ENCODE results near the gene PSG1.
"Not testable (repeated sequence)": the region's sequence is repeated elsewhere in the genome, so short reads cannot be mapped to it uniquely, and the experiment has no call there.

Gene PSG1

DNA sequence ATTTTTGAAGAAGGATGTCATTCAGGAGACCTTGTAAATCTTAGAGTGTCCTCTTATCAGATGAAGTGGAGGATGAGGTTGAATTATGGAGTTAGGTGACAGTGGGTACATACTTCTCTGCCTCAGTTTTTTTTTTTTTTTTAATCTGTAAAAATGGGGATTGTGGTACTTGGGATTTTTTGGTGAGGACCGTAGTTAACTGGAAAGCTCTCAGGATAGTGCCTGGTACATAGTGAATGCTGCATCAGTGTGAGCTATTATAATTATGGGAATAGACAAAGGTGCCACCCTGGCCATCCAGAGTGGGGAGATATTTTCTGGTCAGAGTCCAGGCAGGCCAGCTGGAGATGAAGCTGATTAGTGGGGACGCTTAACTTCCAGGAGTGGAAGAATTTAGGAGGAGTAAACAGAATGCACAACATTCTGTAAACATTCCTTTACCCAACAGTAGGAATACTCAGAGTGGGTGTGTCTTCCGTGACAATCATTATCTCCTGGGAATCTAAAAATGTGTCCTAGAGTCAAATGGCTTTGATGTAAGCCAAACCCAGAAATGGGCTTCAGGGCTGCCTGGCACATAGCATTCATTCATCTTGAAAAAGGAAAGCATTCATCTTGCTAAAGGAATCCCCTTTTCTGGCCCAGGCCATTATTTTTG is 47.4 kb downstream of the PSG1 start:
- DNase-seq; intact Hi-C loops (cut with DNase I): not testable (repeated sequence)

DNA sequence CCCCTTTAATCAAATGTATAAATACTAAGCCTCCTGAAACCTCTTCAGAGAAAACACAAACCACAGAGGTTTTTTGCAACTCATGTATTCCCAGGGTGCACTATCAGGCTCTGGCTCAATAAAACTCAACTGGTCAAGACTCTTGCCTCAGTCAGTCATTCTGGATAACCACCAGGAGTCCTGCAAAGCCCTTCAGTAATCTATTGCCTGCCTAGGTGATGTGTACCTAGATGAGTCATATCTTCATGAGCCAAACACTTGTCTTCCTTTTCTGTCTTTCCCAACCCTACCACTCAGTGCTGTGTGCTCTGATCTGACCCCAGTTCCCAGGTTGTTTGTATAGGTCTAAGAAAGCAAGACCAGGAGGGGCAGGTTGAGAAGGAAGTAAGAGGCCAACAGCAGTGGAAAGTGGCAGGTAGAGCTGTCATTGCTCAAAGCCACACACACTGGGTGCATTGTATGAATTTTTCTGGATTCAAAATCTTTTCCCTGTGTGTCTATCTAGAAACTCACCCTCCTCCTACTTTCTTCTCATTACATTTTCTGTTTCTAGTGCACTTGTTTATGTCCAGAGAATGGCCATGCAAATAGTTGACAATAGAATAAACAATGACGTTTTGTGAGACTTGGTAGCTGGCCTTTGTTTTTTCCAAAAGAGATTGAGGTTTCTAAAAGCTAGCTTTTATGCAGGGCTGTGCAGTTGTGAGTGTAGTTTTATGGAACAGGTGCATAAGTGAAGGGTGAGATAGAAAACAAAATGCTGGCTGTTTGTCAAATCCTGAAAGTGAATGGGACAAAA is 48.1 kb downstream of the PSG1 start:
- intact Hi-C loops (cut with DNase I): no loop called here
- no peak for DNase-seq

DNA sequence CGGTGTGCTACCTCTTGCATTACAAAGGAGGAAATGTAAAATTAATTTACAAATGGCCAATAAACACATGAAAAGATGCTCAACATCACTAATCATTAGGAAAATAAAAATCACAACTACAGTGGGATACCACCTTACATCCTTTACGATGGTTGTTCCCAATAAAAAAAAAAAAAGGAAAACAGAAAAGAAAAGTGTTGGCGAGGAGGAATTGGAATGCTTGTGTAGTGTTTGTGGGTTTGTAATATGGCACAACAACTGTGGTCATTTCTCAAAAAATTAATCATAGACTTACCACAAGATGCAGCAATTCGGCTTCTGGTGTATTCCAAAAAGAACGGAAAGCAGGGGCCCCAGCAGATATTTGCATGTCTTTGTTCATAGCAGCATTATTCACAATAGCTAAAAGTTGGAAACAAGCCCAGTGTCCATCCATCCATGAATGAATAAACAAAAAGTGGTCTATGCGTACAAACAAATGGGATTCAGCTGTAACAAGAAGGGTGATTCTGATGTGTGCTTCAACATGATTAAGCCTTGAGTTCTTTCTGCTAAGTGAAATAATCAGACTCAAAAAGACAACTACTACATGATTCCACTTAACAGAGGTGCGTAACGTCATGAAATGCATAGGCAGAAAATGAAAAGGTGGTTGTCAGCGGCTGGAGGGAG is 58.1 kb downstream of the PSG1 start:
- intact Hi-C loops (cut with DNase I); DNase-seq: not testable (repeated sequence)

DNA sequence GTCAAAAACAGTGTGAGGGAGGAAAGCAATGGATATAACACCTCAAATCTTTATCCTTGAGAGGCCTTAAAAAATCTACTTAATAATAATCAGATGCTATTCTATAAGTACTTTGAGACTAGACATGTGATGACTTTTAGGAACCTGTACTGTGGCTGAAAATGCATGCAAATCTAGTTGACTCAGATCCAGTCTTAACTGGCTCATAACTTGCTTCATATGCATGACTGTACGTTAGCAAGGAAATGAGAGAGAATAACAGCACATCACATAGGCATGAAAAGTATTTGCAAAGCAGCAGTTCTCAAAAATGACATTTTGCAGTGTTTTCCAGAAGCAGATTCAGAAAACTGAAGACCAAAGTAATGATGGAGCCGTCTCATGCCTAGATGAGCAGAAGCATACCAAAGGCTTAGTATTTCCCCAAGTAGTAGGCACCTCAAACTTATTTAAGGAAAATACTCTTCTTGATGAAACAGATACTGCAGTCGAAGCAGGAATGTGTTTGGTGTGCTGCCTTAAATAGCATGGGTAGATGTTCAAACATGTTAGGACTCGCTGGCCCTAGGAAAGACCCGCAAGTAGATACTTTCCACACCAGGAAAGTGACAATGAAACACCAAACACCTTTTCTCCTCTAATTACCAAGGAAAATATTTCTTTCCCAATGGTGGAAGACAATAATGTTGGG is 59.4 kb downstream of the PSG1 start:
- intact Hi-C loops (cut with DNase I); DNase-seq: not testable (repeated sequence)

DNA sequence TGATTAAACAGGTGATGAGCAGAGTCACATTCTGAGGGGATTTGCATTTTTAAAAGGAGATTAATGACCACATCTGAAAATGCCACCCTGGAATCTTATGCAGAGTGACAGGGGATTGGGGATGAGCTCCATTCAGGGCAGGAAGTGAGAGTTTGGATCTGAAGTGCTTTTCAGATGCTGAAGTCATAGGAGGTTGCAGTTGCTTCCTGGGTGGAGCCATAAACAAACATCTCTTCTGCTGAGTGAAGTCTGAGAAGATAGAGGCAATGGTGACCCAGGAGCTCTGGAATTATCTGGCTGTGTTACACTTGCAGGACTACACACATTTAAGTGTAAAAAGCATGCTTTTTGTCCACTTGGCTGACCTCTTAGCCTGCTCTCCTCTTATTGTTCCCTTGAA is 62.6 kb downstream of the PSG1 start:
- intact Hi-C loops (cut with DNase I): no loop called here
- DNase-seq: no peak
